HCT116 (cell line): ENCODE measurements around the gene TNS3. TPM values are rescaled to one million over a fixed set of nuclear protein-coding genes. Genes with fewer than 3 reads are reported as not detected.

ENCODE experiments used
- ATAC-seq: fragments of 200-7000 bp; cut with Tn5 transposase; 2 replicates; pipeline ENCODE4 v1.9.1; 2020; ENCODE audit warnings: mild to moderate bottlenecking, moderate library complexity
- BruUV-seq: library from RNA; stranded (reverse); fragments of 400-500 nt; replicated peaks from 2 replicates; lab custom pipeline; 2021; lab: Mats Ljungman, UMichigan
- CTCF ChIA-PET: fragments of 300-600 bp; sonication (Branson Sonifier 250); formaldehyde crosslinking; loops from one replicate; lab custom pipeline; 2021; ENCODE audit warnings: antibody characterized with exemption; lab: Charles Lee
- POLR2A ChIA-PET: fragments of 300-600, 350-600 bp; sonication (Branson Sonifier 250); formaldehyde crosslinking; loops from one replicate; lab custom pipeline; 2021; ENCODE audit warnings: antibody characterized with exemption; lab: Charles Lee
- RAD21 ChIA-PET, 2 experiments: fragments of 300-600 bp; sonication (Branson Sonifier 250); formaldehyde crosslinking; loops; one replicate each; lab custom pipeline; 2023; ENCODE audit warnings: low total read pairs in 2 of 2; ENCODE audit not compliant: uncharacterized antibody in 2 of 2, unreplicated experiment in 2 of 2, low non-redundant PET in 1 of 2; lab: Charles Lee
- DNase-seq: peaks from one replicate; pipeline ENCODE4 v3.0.0-alpha.2; 2010; ENCODE audit warnings: low read depth, low spot score
- H2AFZ ChIP-seq: fragments of 200-600 bp; shearing (Covaris generic), sonication (generic); 2 replicates; pipeline ENCODE4 v1.6.1; 2017; ENCODE audit warnings: low read depth, mixed run types, mixed read lengths, antibody characterized with exemption, low read length; ENCODE audit not compliant: poor library complexity, severe bottlenecking
- H3K27ac ChIP-seq: 2 replicates; pipeline ENCODE4 v1.5.1; 2012; ENCODE audit warnings: low read depth, low read length
- H3K27me3 ChIP-seq: fragments of 200-600 bp; sonication (generic); 2 replicates; pipeline ENCODE4 v1.6.1; 2016; ENCODE audit warnings: mixed run types, low read length, mixed read lengths; ENCODE audit not compliant: insufficient read depth
- H3K36me3 ChIP-seq, 2 experiments: fragments of 200-500 bp in 1 of 2; fragments of 200-600 bp in 1 of 2; sonication (Bioruptor generic) in 1 of 2; sonication (generic) in 1 of 2; 2 replicates each; pipeline versions ENCODE4 v1.5.1 to v1.6.1; 2014 to 2016; ENCODE audit warnings: low read length in 2 of 2, inconsistent platforms in 1 of 2, mixed read lengths in 1 of 2, mixed run types in 1 of 2; ENCODE audit not compliant: insufficient read depth in 2 of 2, control insufficient read depth in 1 of 2
- H3K4me1 ChIP-seq, 2 experiments: fragments of 200-600 bp in 1 of 2; sonication (generic) in 1 of 2; 2 replicates each; pipeline versions ENCODE4 v1.5.1 to v1.6.1; 2012 to 2017; ENCODE audit warnings: low read length in 2 of 2, inconsistent platforms in 1 of 2, mild to moderate bottlenecking in 1 of 2, mixed read lengths in 1 of 2, mixed run types in 1 of 2, moderate library complexity in 1 of 2; ENCODE audit not compliant: insufficient read depth in 2 of 2, control insufficient read depth in 1 of 2
- H3K4me2 ChIP-seq: fragments of 200-600 bp; sonication (generic); 2 replicates; pipeline ENCODE4 v1.6.1; 2017; ENCODE audit warnings: mixed run types, low read length, mixed read lengths
- H3K4me3 ChIP-seq, 2 experiments: fragments of 200-600 bp in 1 of 2; sonication (generic) in 1 of 2; replicated peaks in 1 of 2; 2 replicates each; pipeline ENCODE4 v1.5.1; 2011 to 2016; ENCODE audit warnings: low read length in 2 of 2, control low read depth in 1 of 2, low read depth in 1 of 2, mild to moderate bottlenecking in 1 of 2, mixed read lengths in 1 of 2, mixed run types in 1 of 2
- H3K79me2 ChIP-seq: fragments of 200-600 bp; sonication (generic); 2 replicates; pipeline ENCODE4 v1.6.1; 2017; ENCODE audit warnings: mild to moderate bottlenecking, mixed run types, low read length, moderate library complexity, mixed read lengths; ENCODE audit not compliant: insufficient read depth
- H3K9ac ChIP-seq: fragments of 200-600 bp; sonication (generic); 2 replicates; pipeline ENCODE4 v1.6.1; 2016; ENCODE audit warnings: low read length, mixed read lengths
- H3K9me2 ChIP-seq: fragments of 200-600 bp; sonication (generic), shearing (Covaris generic); 2 replicates; pipeline ENCODE4 v1.6.1; 2017; ENCODE audit warnings: mixed run types, mild to moderate bottlenecking, moderate library complexity; ENCODE audit not compliant: insufficient read depth
- H3K9me3 ChIP-seq, 2 experiments: fragments of 200-500 bp in 1 of 2; fragments of 200-600 bp in 1 of 2; sonication (Bioruptor generic) in 1 of 2; sonication (generic) in 1 of 2; 2 replicates each; pipeline ENCODE4 v1.6.1; 2014 to 2017; ENCODE audit warnings: low read length in 2 of 2, mixed read lengths in 2 of 2, inconsistent platforms in 1 of 2, low read depth in 1 of 2, mild to moderate bottlenecking in 1 of 2, mixed run types in 1 of 2, moderate library complexity in 1 of 2; ENCODE audit not compliant: control insufficient read depth in 1 of 2, insufficient read depth in 1 of 2
- H4K20me1 ChIP-seq: fragments of 200-600 bp; sonication (generic), shearing (Covaris generic); 2 replicates; pipeline ENCODE4 v1.6.1; 2017; ENCODE audit warnings: mixed run types, mild to moderate bottlenecking, moderate library complexity; ENCODE audit not compliant: insufficient read depth
- CBX3 ChIP-seq: IDR thresholded peaks from 2 replicates; pipeline ENCODE4 v1.6.1; 2012; ENCODE audit warnings: low read depth
- EGR1 ChIP-seq: IDR thresholded peaks from 2 replicates; pipeline ENCODE4 v1.6.1; 2012; ENCODE audit warnings: low read depth
- FOSL1 ChIP-seq: IDR thresholded peaks from 2 replicates; pipeline ENCODE4 v1.6.1; 2012; ENCODE audit warnings: low read depth
- POLR2A ChIP-seq: IDR thresholded peaks from 2 replicates; pipeline ENCODE4 v1.7.0; 2011; ENCODE audit warnings: borderline replicate concordance; ENCODE audit not compliant: insufficient read depth, insufficient read length; ENCODE audit errors: extremely low read depth
- REST ChIP-seq: IDR thresholded peaks from 2 replicates; pipeline ENCODE4 v1.6.1; 2012; ENCODE audit warnings: low read depth
- SIN3A ChIP-seq: IDR thresholded peaks from 2 replicates; pipeline ENCODE4 v1.6.1; 2012; ENCODE audit warnings: low read depth
- SP1 ChIP-seq: IDR thresholded peaks from 2 replicates; pipeline ENCODE4 v1.6.1; 2012; ENCODE audit warnings: low read depth
- TCF7L2 ChIP-seq: IDR thresholded peaks from 2 replicates; pipeline ENCODE4 v1.7.0; 2011; ENCODE audit warnings: borderline replicate concordance, inconsistent platforms; ENCODE audit not compliant: insufficient read depth, insufficient read length; ENCODE audit errors: extremely low read depth
- intact Hi-C: fragments of 100-400 bp; cut with micrococcal nuclease; formaldehyde crosslinking; loops from 2 replicates; pipeline ENCODE4 v1.10.0; 2022
- total RNA-seq: library from RNA; stranded (reverse); gene quantifications from one replicate; pipeline ENCODE4 v1.2.1, GENCODE V29; 2021; ENCODE audit not compliant: unreplicated experiment

Gene TNS3
- total RNA-seq, 1 experiment from 2014 or later: 9.1 TPM

DNA sequence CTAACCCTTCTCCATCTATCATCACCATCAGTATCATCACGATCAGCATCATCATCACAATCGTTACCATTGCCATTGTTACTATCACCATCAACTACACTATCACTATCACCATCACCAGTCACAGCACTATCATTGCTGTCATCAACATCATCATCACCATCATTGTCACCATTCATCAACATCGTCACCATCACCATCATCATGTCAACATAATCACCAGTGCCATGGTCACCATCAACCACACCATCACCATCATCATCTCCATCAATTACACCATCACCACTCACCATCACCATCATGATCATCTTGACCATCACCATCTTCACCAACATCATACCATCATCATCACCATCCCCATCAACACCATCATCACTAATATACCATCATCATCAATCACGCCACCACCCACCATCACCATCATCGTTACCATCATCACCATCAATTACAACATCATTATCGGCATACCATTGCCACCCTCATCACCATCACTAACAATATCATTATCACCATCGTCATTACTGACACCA lies 66.5 kb downstream of the TNS3 start:
- H3K4me1 ChIP-seq: peaks cover 0 to 4% of the 10 kb centered on the region in 2 experiments; a peak in 1 of 4 replicates
- no peak for ATAC-seq
- H4K20me1 ChIP-seq: no peaks in the 10 kb centered on the region; the same call in 1 of the 2 replicates
- TF ChIP-seq POLR2A: no peak
- TF ChIP-seq FOSL1: no peak
- TF ChIP-seq TCF7L2: no peak
- TF ChIP-seq REST: no peak
- no peak for TF ChIP-seq SIN3A
- TF ChIP-seq EGR1: no peak
- no peak for TF ChIP-seq CBX3
- no peak for TF ChIP-seq SP1
- H3K79me2 ChIP-seq: no peaks in the 10 kb centered on the region
- no peak overlapping the region for H3K9ac ChIP-seq
- H3K4me3 ChIP-seq: no peak overlapping the region
- no peak for DNase-seq
- ChIA-PET RAD21 (no interaction called here), POLR2A (no interaction called here), CTCF (no interaction called here)
- no peak overlapping the region for H3K27ac ChIP-seq
- no peak overlapping the region for H3K4me2 ChIP-seq
- H3K27me3 ChIP-seq: no peaks in the 10 kb centered on the region
- H3K9me3 ChIP-seq: no peaks in the 10 kb centered on the region
- intact Hi-C loops: no loop called here
- BruUV-seq: no TSS peak
- H3K9me2 ChIP-seq: no peaks in the 10 kb centered on the region
- H2AFZ ChIP-seq: no peak overlapping the region
- no peaks in the 10 kb centered on the region for H3K36me3 ChIP-seq
